Esophagus muscularis mucosa (tissue), 3 donors: ENCODE measurements around the gene CDC42EP2.
A peak's percentile ranks its signal among the peaks of the same experiment; 100 is the strongest.

Experiments used
- POLR2A ChIP-seq: fragments of 450-650 bp; IDR thresholded peaks from one replicate; pipeline ENCODE4 v1.6.1; 2017; ENCODE audit warnings: antibody characterized with exemption, moderate library complexity, mild to moderate bottlenecking, low read depth
- POLR2AphosphoS5 ChIP-seq, 2 donors: sonication (generic); formaldehyde crosslinking; IDR thresholded peaks; one replicate each; pipeline ENCODE4 v1.6.1; 2017; ENCODE audit warnings: antibody characterized with exemption in 2 of 2
- TF ChIP-seq, protein P1 (sequence below), 3 experiments: fragments of 200-600 bp in 2 of 3; fragments of 450-650 bp in 1 of 3; sonication (generic) in 2 of 3; IDR thresholded peaks; one replicate each; pipeline ENCODE4 v1.5.1; 2017 to 2019; ENCODE audit warnings: antibody characterized with exemption in 3 of 3, mild to moderate bottlenecking in 2 of 3, moderate library complexity in 1 of 3

DNA sequence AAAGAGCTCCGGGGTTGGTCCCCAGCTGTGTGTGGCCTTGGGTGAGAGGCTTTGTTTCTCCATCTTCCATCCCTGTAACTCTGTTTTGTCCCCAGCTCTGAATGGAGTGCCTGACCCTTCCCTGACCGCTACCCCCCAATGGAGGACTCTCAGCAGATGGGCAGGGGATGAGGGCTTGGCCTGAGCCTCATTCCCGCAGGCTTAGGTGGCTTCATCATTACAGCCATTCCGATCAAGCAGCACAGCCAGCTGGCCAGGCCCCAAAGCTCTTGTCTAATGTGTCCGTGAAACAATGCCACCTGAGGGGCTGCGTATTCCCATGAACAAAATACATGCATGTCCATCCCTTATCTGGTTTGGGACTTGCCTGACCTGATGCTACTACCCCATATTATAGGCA lies 3.9 kb upstream of the CDC42EP2 start:
- TF ChIP-seq, protein P1, sequence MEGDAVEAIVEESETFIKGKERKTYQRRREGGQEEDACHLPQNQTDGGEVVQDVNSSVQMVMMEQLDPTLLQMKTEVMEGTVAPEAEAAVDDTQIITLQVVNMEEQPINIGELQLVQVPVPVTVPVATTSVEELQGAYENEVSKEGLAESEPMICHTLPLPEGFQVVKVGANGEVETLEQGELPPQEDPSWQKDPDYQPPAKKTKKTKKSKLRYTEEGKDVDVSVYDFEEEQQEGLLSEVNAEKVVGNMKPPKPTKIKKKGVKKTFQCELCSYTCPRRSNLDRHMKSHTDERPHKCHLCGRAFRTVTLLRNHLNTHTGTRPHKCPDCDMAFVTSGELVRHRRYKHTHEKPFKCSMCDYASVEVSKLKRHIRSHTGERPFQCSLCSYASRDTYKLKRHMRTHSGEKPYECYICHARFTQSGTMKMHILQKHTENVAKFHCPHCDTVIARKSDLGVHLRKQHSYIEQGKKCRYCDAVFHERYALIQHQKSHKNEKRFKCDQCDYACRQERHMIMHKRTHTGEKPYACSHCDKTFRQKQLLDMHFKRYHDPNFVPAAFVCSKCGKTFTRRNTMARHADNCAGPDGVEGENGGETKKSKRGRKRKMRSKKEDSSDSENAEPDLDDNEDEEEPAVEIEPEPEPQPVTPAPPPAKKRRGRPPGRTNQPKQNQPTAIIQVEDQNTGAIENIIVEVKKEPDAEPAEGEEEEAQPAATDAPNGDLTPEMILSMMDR (IDR thresholded peaks at IDR 0.05): no peak
- TF ChIP-seq POLR2A (no peak), POLR2AphosphoS5 (IDR thresholded peaks at IDR 0.05) (peak in 1 of 2 donors; percentile 4)
